Hematopoietic multipotent progenitor cell treated with erythropoietin and hydrocortisone succinate and interleukin-3 and kit ligand, for 6 days (in vitro differentiated cells): ENCODE data around the gene HSD11B2.

Source experiments
- DNase-seq: peaks from one replicate; pipeline ENCODE4 v3.0.0-alpha.2; 2015

Gene HSD11B2

GRCh38 chr16:67481561-67482232, 50.8 kb downstream of the HSD11B2 start:
- peak; percentile 71 for DNase-seq

- peak; percentile 51 for DNase-seq
Observed at GRCh38 chr16:67482233-67482924, 51.5 kb downstream of the HSD11B2 start.

GRCh38 chr16:67483150-67483549, 52.2 kb downstream of the HSD11B2 start, which contains the start of gene AGRP:
Gene AGRP (minus strand): TSS chr16:67483547. CDS start chr16:67483398, 149 bp downstream.
- no peak for DNase-seq

GRCh38 chr16:67483731-67484525, 53.0 kb downstream of the HSD11B2 start:
- no peak for DNase-seq

- no peak for DNase-seq
Observed at GRCh38 chr16:67486805-67487204, 55.9 kb downstream of the HSD11B2 start.
